HepG2 (cell line): ENCODE data around the gene PCDH11Y.
"Not testable (repeated sequence)": the region's sequence is repeated elsewhere in the genome, so short reads cannot be mapped to it uniquely, and the experiment has no call there.

Source experiments
- ARNT ChIP-seq: fragments of 450-650 bp; IDR thresholded peaks from 2 replicates; pipeline ENCODE4 v1.6.1; 2017
- MXI1 ChIP-seq: IDR thresholded peaks from 3 replicates; pipeline ENCODE4 v1.6.1; 2012; ENCODE audit warnings: low read depth, low read length, inconsistent platforms, borderline replicate concordance
- ZNF354B ChIP-seq: sonication (generic); formaldehyde crosslinking; IDR thresholded peaks from 2 replicates; pipeline ENCODE4 v1.8.0; 2022; ENCODE audit warnings: mild to moderate bottlenecking, missing genetic modification reagents
- TF ChIP-seq, protein P1 (sequence below): sonication (generic); formaldehyde crosslinking; IDR thresholded peaks from 2 replicates; pipeline ENCODE4 v1.5.0; 2020; ENCODE audit warnings: mild to moderate bottlenecking, missing genetic modification reagents, moderate library complexity

GRCh38 chrY:5002476-5003184 is 2.5 kb downstream of the PCDH11Y start:
- TF ChIP-seq, protein P1, sequence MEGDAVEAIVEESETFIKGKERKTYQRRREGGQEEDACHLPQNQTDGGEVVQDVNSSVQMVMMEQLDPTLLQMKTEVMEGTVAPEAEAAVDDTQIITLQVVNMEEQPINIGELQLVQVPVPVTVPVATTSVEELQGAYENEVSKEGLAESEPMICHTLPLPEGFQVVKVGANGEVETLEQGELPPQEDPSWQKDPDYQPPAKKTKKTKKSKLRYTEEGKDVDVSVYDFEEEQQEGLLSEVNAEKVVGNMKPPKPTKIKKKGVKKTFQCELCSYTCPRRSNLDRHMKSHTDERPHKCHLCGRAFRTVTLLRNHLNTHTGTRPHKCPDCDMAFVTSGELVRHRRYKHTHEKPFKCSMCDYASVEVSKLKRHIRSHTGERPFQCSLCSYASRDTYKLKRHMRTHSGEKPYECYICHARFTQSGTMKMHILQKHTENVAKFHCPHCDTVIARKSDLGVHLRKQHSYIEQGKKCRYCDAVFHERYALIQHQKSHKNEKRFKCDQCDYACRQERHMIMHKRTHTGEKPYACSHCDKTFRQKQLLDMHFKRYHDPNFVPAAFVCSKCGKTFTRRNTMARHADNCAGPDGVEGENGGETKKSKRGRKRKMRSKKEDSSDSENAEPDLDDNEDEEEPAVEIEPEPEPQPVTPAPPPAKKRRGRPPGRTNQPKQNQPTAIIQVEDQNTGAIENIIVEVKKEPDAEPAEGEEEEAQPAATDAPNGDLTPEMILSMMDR (CRISPR knock-in tag), result not testable (repeated sequence)
- TF ChIP-seq ZNF354B (CRISPR knock-in tag); ARNT; MXI1: not testable (repeated sequence)
